ENCODE data around the gene HOXA3.

The HOXA3 gene

DNA sequence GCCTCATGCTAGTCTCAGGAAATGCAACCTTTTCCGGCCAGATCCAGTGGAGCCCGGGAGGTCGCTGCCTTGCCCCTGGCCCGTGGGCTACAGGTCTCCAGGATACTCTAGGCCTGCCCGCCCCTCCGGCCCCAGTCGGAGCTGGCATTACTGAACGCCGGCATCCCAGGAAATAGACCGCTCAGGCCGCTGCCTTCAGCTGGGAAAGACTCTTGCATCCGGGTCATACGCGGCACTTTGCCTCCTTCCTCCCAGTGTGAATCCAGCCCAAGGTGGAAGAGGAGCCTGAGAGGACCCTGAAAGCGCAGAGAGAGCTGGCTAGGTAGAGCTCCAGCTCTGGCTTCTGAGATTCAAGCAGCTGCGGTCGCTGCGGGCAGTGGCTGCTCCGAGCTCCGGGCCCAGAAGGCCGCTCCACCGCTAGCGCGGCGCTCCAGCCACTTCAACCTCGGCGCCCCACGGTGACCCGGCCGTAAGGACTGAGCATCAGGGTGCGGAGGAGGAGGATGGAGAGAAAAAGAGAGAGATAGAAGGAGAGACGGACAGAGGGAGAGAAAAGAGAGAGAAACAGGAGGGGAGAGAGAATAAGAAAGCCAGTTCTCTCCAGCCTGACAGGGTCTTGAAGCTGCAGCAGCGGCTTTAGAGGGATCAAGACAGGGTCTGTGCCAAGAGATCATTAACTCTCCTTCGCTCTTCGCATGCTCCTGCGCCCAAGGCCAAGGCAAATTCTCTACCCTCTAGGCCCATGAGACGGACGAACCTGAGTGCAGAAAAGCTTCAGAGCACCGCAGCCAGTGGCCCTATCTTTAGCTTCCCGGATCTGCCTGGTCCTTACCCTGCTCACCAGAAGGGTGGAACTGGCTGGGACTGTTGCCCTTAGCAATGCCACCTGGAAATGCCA, 23.5 kb upstream of the HOXA3 start:
- TF ChIP-seq CTCF (IDR thresholded peaks at IDR 0.05; ENCODE audit: borderline replicate concordance, insufficient read depth, low read depth, low read length): no peak
- H3K4me3 ChIP-seq (ENCODE audit: low read depth, low read length): no peak overlapping the region

- no peak for TF ChIP-seq CTCF (IDR thresholded peaks at IDR 0.05; ENCODE audit: borderline replicate concordance, insufficient read depth, low read depth, low read length)
- no peak overlapping the region for H3K4me3 ChIP-seq (ENCODE audit: low read depth, low read length)
These were observed 22.7 kb upstream of the HOXA3 start for GRCh38 chr7:27174874-27175625.

- no peak within 1 kb of the TSS for H3K4me3 ChIP-seq (ENCODE audit: low read depth, low read length)
- TF ChIP-seq CTCF (IDR thresholded peaks at IDR 0.05; ENCODE audit: borderline replicate concordance, insufficient read depth, low read depth, low read length): no peak
These were observed 21.8 kb upstream of the HOXA3 start, which contains the start of gene HOXA10 for GRCh38 chr7:27173956-27174873. Gene HOXA10 (minus strand): TSS chr7:27174320. CDS start chr7:27174306, 14 bp downstream.

GRCh38 chr7:27173511-27173955, 21.1 kb upstream of the HOXA3 start:
- TF ChIP-seq CTCF (IDR thresholded peaks at IDR 0.05; ENCODE audit: borderline replicate concordance, insufficient read depth, low read depth, low read length): no peak
- no peak overlapping the region for H3K4me3 ChIP-seq (ENCODE audit: low read depth, low read length)

- no peak for TF ChIP-seq CTCF (IDR thresholded peaks at IDR 0.05; ENCODE audit: borderline replicate concordance, insufficient read depth, low read depth, low read length)
- H3K4me3 ChIP-seq (ENCODE audit: low read depth, low read length): no peak overlapping the region
These were observed 20.6 kb upstream of the HOXA3 start for GRCh38 chr7:27172823-27173510.

- TF ChIP-seq CTCF (IDR thresholded peaks at IDR 0.05; ENCODE audit: borderline replicate concordance, insufficient read depth, low read depth, low read length): no peak
- H3K4me3 ChIP-seq (ENCODE audit: low read depth, low read length): no peak overlapping the region
These were observed 20.0 kb upstream of the HOXA3 start for GRCh38 chr7:27172315-27172774.

All from GM12875 (cell line).